NCI-H748 (cell line): ENCODE results near the gene ID3.
"Not testable (repeated sequence)": the region's sequence is repeated elsewhere in the genome, so short reads cannot be mapped to it uniquely, and the experiment has no call there.

Experiments
- DNase-seq: peaks from one replicate; lab custom pipeline; 2025; ENCODE audit not compliant: unreplicated experiment; lab: John Stamatoyannopoulos, UW

Gene ID3

DNA sequence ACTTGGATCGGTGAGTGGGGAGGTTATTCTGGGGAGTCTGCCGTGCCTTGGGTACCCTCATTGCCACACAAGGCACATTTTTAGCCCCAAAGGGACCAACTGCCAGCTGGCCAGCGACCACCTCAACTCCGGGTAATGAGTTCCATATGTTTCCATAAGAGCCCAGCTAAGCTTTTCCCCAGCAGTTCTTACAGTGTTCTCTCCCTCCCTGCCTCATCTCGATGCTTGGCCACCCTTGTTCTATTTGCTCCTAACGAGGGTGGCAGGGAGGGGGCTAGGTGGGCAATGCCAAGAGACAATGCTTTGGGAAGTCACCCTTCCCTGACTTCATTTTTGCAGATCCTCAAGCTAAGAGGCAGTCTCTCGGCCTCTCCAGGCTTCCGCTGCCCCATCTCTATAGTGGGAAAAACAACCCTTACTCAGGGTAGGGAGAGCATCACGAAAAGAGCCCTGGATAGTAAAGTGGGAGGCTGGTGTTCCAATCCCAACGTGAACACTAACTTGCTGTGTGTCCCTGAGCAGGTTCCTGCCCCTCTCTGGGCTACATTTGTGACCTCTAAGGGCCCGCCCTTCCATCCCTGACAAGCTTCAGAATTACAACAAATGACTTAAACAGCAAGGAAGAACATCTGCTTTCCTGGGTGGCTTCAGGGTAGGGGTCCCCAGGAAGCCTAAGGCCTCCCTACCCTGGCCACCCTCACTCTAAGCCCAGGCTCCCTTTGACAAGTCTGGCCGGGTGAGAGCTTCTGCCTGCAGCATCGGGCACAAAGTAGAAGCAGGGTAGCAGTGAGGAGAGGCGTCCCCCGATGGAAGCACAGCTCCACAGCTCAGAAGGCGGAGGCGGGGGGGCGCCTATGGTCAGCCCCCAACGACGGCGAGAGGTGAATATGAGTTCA, 5.8 kb downstream of the ID3 start:
- no peak for DNase-seq

DNA sequence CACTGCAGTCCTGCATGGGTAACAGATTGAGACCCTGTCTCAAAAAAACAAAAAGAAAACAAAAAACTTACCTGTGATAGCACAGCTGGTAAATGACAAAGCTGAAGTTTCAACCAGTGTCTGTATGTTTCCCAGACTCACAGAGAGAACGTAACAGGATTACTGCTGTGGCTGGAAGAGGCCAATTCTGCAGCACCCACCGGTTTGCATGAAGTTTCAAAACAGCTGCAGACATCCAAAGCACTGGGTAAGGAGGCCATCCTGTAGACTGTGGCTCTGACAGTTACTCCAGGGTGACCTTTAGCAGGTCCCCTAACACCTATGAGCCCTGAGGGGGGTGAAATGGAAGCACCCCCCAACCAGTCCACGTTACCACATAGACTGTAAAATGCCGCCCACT, 7.5 kb downstream of the ID3 start:
- no peak for DNase-seq

DNA sequence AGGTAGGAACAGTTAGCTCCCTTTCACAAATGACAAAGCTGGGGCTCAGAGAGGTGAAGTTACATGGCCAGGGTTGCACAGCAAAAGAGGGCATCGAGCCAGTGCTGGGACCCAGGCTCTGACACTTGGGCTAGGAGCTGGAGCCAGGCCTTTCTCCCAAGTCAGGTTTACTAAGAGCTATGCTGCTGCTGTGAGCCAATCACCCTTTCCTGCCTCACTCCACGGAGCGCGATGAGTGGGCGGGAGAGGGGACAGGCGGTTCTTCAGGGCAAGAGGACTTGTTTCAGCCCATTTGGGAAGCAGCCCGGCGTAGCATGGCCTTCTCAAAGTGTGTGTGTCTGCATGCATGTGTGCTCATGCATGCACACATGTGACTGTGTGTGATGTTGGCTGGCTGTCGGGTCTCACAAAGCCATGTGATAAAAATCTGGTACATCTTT, 10.6 kb downstream of the ID3 start:
- DNase-seq: no peak

DNA sequence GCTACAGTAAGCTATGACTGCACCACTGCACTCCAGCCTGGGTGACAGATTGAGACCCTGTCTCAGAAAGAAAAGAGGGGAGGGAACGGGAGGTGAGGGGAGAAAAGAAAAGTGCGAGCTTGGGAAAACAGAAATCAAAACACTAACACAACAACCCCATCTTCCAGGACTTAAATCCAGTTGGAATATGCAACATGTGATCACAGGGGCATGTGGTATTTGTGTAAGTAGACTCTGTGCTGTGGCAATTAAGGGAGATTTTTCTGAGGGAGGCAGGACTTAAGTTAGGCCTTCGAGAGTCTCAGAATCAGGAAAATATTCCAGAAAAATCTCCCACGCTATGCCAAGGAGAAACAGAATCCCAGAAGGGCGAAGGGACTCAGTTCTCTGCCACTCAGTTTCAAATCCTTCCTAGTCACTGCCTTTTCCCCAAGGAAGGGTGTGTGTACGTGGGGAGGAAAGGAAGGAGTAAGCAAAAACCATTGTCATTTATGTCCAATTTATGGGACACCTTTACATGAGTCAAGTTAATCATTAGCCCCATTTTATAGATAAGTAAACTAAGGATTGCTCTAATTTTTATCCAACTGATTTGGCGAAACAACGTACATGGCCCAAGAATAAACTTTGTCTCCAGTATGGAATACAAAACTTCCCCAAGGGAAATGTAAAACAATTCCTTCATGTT, 12.3 kb downstream of the ID3 start:
- no peak for DNase-seq

DNA sequence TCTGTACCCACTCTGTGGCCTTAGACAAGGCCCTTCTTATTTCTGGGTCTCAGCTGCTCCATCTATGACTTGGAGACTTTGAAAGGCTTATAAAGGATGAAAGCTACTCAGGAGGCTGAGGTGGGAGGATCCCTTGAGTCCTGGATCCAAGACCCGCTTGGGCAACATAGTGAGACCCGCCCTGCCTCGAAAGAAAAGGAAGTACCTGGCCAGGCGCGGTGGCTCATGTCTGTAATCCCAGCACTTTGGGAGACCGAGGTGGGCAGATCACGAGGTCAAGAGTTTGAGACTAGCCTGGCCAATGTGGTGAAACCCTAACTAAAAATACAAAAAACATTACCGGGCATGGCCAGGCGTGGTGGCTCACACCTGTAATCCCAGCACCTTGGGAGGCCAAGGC, 13.4 kb downstream of the ID3 start:
- DNase-seq: no peak

DNA sequence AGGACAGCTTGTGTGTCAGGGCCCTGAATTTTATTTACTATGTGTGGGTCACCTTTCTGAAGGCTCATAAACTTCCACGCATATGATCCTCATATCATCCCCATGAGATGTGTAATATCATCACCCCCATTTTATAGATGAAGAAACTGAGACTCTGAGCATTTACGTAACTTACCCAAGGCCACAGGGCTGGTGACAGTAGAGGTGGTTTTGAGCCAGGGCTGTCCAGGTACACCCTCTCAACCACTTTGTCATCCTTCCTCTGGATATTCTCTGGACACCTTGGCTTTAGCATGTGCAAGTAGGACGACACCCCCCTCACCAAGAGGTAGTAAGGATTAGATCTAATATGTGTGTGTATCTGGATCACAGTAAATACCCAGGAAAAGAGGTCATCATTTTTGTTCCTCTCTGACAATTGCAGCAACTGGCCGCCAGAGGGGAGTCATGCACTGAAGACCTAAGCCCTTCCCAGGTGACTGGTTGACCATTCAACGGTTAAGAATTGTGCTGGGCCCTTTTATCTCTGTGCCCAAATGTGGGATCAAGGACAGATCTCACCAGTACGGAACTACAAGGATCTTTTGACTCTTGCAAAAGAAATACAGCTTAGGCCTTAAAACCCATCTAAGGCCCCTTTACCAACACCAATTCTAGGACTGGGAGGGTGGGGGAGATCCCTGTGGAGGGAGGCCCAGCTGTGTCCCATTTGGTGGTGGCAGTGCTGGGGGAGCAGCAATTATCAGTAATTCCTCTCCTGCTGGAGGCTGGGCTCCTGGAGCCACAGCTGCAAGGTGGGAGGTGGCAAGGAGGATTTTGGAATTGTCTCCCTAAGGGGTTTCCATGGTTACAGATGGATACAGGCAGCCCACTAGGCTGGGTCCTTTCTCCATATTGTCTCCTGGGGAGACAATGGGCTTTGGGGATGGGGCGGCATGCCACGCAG, 14.6 kb downstream of the ID3 start:
- DNase-seq: peak; percentile 74

DNA sequence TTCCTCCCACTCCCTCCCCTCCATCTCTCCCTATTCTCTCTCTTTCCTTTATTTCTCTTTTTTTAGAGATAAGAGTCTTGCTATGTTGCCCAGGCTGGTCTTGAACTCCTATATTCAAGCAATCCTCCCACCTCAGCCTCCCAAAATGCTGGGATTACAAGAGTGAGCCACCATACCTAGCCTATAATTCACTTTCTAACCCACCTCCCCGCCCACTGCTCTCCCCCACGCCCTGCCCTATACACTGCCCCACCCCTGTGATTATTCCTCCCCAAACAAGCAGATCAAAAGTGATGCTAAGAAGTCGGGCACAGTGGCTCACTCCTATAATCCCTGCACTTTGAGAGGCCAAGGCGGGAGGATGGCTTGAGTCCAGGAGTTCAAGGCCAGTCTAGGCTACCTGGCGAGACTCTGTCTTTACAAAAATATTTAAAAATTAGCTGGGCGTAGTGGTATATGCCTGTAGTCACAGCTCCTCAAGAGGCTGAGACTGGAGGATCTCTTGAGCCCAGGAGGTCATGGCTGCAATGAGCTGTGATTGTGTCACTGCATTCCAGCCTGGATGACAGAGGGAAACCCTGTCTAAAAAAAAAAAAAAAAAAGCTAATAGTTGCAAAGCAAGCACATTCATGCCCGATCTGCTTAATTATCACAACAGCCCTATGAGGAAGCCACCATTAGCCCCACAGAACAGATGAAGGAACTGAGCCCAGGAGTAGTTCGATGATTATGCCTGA, 15.4 kb downstream of the ID3 start:
- DNase-seq: no peak

DNA sequence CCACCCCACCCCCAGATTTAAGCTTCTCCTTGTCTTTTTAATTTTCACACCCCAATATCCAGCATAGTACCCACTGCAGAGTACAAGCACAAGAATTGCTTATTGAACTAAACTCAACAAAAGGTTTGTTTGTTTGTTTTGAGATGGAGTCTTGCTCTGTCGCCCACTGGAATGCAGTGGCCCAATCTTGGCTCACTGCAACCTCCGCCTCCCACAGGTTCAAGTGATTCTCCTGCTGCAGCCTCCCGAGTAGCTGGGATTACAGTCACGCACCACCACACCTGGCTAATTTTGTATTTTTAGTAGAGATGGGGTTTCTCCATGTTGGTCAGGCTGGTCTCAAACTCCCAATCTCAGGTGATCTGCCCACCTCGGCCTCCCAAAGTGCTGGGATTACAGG, 16.4 kb downstream of the ID3 start:
- DNase-seq: not testable (repeated sequence)

DNA sequence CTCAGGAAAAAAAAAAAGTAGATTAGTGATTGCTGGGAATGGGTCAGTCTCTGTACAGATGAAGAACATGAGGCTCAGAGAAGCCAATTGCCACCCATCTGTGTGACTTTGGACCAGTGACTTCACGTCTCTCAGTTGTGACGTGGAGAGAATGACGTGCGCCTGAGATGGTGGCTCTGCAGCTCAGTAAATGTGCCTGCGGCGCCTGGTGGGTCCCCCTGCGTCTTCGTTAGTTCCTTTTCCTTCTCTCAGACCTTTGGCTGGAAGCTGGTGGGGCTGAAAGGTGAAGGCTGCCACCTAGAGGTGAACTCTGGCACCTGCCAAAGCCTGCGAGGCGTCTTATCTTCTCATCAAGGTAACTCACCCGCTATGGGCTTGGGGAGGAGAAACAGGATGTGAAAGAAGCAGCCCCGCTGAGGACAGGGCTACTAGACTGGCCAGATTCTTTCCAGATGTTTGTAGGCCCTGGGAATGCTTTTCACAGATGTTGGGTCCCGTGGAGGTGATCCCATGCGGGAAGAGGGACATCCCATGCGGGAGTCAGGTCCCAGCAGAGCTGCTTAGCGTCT, 19.5 kb downstream of the ID3 start:
- DNase-seq: peak; percentile 88

DNA sequence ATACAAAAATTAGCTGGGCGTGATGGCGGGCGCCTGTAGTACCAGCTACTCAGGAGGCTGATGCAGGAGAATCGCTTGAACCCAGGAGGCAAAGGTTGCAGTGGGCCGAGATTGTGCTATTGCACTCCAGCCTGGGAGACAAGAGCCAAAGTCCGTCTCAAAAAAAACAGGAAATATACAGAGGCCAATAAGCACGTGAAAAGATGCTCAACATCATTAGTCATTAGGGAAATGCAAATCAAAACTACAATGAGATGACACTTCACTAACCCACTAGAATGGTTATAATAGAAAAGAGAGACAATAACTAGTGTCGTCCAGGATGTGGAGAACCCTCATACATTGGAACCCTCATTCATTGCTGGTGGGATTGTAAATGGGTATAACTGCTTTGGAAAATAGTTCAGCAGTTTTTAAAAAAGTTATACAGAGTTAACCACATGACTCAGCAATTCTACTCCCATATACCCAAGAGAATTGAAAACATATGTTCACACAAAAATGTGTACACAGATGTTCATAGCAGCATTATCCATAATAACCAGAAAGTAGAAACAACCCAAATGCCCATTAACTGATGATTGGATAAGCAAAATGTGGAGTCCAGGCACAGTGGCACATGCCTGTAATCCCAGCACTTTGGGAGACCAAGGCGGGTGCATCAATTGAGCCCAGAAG, 21.9 kb downstream of the ID3 start:
- no peak for DNase-seq

DNA sequence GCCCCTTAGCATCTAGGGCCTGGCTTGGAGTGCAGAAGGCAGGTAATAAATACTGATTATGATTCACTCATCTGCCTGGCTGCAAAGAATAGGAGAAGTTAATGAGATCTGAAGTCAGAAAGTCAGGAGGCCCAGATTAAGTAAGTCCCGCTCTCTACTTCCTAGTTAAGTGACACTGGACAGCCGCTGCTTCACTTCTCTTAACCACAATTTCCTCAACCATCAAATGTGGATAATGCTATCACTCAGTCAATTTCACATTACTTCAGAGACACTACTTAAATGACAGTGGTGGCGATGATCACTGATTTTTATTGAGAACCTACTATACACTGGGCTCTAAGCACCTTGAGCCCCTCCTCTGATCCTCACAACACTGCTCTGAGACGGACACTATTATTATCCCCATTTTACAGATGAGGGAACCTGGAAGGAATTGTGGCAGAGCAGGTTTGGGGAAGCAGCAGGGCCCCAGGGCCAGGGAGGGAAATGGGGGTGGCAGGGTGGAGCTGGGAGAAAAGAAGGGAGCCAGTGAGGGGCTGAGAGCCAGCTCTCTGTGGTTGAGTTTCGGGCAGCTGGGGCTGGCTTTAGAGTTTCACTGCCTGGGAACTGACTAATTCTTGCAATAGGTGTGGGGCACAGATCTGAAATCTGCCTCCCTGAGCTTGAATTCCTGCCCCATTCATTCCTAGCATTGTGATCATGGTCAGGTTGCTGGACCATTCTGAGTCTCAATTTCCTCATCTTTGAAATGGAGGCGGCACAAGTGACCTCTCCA, 25.9 kb downstream of the ID3 start:
- DNase-seq: no peak

DNA sequence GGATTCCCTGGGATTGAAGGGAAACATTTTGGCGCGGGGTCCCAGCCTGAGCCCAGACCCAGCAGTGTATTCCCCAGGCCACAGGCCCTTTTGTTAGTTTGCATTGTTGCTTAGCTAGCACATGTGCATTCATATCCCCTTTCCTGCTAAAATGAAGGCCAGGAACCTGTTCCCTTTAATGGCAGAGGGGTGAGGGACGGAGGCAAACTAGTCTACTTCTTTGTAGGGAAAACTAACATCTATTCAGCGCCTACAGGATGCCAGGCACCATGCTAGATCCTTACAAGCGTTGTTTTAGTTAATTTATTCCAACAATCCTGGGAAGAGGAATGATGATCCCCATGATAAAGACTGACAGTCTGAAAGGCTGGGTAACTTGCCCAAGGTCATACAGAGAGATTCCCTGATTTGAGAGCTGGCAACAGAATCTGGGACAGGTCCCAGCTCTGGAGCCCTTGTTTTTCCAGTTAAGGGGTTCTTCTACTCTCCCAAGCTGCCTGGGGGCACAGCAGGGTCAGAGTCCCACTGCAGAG, 27.7 kb downstream of the ID3 start:
- DNase-seq: no peak

DNA sequence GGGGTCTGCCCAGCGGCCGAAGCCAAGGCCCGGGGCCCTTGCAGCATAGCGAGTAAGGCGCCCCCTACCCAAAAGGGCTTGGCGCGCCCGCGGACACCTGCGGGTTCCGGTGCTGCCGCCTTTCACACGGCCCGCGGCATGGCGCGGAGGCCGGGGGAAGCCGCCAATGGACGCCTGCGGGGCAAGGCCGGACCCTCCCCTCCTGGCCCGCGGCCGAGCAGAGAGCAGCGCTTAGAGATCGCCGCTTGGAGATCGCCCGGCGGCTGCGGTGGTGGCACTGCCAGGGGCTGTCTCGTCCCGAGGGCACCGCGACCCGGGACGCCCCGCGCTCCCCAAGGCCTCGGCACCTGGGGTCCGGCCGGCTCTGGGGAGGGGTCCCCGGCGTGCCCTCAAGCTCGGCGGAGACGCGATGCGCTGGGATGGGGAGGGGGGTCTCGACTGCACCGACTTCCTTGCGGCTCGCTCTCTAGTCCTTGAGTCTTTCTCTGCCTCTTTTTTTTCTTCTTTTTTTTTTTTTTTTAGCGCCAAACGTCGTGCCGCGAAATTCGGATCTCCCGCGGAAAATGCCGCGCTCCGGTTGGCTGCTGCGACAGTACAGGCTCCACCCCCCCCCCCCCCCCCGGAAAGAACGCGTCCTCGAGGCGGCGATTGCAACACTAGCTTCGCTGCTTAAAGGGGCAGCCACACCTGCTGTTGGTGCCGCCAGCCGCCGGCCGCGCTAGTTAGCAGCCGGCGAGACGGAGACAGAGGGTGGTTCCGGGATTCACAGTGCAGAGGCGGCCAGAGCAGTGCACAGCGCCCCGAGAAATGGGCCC, 28.3 kb downstream of the ID3 start, which contains the start of gene E2F2:
Gene E2F2, minus strand, starts transcription at position 487 of the 815 bp plus-strand sequence. Its CDS starts 440 bp downstream, at position 47.
- peak; percentile 91 for DNase-seq

DNA sequence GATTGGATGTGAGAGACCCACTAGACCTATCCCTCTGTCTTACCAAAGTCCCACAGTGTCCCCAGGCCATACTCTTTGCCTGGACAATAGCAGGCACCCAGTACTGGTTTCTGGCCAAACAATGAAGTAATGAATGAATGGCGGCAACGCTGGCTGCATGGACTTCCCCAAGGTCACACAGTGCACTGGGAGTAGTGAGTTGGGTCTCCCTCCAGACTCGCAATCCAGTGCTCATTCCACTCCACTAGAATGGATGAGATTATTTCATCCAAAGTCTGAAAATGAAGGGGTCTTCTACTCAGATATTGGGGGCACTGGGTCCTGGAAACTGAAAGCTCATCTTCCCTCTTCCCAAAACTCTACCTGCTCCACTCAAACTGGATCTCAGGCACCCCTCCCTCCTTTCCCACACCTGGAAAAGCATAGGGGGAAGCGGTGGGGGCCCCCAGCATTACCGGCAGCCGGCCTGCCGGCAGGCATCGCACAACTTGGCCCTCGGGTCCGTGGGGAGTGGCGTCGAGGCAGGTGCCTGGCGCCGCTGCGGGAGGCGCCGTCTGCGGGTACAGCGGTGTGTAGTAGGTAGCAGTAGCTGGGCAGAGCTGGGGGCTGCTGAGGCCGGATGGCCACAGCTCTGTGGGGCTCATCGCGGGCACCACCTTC, 29.1 kb downstream of the ID3 start:
- peak; percentile 74 for DNase-seq

DNA sequence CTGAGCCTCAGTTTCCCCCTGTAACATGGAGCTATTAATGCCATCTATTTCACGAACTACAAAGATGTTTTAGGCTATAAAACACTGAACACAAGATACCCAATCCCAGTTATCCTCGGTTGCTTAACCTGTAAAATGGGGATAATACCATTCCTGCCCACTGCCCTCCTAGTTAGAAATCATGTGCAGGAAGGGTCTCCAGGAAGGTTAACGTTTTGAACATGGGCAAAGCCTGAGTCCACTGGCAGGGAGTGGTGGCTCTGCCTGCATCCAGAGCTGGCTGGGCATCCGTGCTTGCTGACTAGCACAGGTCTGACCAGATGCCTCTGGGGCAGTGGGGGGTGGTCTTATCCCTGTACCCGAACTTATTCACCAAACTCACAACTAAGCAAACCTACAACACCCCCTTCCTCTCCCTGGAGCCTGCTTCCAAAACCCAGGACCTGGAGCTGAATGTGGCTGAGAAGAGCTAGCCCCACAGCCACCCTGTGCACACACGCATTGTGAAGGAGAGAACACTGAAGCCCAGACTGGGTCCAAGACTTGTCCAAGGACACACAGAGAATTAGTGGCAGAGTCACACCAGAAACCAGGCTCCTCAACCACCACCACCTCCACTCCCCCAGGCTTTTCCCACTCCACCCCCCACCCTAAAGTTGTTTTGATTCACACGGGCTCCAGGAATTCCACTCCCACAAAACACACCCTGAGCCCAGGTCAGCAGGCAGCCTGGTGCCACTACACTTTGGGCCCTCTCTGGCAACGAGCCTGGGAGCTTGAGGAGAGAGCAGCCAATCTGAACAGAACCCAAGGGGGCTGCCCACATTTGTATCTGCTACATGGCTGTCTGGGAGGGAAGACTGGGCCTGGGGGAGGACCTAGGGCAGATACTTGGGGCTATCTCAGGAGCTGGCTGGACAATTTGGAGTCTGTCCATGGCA, 29.9 kb downstream of the ID3 start:
- DNase-seq: peak; percentile 46
